Measurements from ENCODE around the gene SYT5. TPM values are rescaled to one million over a fixed set of nuclear protein-coding genes. Genes with fewer than 3 reads are reported as not detected.

SYT5 gene
- total and polyA plus RNA-seq, 10 of the 15 experiments (the other 5 are each of a cell fraction or from before 2014, with no cell fraction given): 0.04 to 0.79 (median 0.26) TPM; not detected in 7

DNA sequence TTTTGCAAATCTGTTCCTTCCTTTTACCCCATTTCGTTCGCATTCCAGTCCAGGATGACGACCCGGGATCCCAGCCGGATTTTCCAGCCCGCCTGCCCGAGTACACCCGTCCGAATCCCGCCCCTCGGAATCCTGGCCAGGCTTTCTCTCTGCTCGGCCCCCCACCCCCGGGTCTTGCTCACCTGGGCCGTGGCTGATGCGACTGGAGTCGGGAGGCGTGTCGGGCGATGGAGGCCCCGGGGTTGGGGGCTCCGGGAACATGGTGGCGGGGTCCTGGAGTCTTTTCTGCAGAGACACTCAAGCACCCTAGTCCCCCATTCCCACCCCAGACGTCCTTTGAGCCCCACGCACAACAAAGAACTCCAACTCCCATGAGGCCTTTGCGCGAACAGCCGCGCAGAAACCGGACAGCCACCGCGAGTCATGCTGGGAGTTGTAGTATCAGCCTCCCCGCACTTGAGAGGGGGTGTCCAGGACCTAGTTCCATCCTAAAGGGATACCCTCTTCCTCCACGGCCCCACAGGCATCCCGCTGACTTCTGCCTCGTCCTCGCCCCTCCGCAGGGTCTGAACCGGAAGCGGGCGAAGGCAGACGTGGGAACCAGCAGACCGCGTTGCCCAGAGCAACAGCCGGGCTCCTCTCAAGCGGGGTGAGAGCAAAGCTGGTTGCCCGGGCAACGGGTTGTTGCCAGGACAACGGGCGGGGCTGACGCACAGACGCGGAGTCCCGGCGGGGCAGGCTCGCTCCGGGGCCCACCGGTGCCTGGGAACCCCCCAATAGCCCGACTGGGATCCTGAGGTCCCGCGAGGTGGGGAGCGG, 1.1 kb downstream of the SYT5 start (continued):
- no peak for TF ChIP-seq ZBTB4 (CRISPR knock-in tag; IDR thresholded peaks at IDR 0.05)
- no peak for TF ChIP-seq ZZZ3 (IDR thresholded peaks at IDR 0.05; ENCODE audit: control insufficient read depth, insufficient read length, low read depth)
- TF ChIP-seq, protein P1, sequence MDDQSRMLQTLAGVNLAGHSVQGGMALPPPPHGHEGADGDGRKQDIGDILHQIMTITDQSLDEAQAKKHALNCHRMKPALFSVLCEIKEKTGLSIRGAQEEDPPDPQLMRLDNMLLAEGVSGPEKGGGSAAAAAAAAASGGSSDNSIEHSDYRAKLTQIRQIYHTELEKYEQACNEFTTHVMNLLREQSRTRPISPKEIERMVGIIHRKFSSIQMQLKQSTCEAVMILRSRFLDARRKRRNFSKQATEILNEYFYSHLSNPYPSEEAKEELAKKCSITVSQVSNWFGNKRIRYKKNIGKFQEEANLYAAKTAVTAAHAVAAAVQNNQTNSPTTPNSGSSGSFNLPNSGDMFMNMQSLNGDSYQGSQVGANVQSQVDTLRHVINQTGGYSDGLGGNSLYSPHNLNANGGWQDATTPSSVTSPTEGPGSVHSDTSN (IDR thresholded peaks at IDR 0.05; ENCODE audit: insufficient replicate concordance, low read depth, low read length): no peak
- TF ChIP-seq RAD51 (IDR thresholded peaks at IDR 0.05): no peak
- no peak for TF ChIP-seq USF2 (IDR thresholded peaks at IDR 0.05; ENCODE audit: borderline replicate concordance, low read depth, low read length)
- no peak for TF ChIP-seq NFYB (IDR thresholded peaks at IDR 0.05; ENCODE audit: insufficient read depth, low read depth, low read length)
- no peak for TF ChIP-seq BCL11A (IDR thresholded peaks at IDR 0.05; ENCODE audit: low read depth, low read length)
- TF ChIP-seq SREBF2 (IDR thresholded peaks at IDR 0.05; ENCODE audit: low read length): no peak
- TF ChIP-seq KDM1A (IDR thresholded peaks at IDR 0.05; ENCODE audit: borderline replicate concordance): no peak
- no peak for TF ChIP-seq ZBTB33 (IDR thresholded peaks at IDR 0.05)
- TF ChIP-seq, protein P2, sequence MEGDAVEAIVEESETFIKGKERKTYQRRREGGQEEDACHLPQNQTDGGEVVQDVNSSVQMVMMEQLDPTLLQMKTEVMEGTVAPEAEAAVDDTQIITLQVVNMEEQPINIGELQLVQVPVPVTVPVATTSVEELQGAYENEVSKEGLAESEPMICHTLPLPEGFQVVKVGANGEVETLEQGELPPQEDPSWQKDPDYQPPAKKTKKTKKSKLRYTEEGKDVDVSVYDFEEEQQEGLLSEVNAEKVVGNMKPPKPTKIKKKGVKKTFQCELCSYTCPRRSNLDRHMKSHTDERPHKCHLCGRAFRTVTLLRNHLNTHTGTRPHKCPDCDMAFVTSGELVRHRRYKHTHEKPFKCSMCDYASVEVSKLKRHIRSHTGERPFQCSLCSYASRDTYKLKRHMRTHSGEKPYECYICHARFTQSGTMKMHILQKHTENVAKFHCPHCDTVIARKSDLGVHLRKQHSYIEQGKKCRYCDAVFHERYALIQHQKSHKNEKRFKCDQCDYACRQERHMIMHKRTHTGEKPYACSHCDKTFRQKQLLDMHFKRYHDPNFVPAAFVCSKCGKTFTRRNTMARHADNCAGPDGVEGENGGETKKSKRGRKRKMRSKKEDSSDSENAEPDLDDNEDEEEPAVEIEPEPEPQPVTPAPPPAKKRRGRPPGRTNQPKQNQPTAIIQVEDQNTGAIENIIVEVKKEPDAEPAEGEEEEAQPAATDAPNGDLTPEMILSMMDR (IDR thresholded peaks at IDR 0.05 in 2 of 3, conservative IDR thresholded peaks at IDR 0.05 in 1 of 3; ENCODE audit: control insufficient read depth in 2 of 3, extremely low read depth in 1 of 3, insufficient read depth in 1 of 3, low read depth in 3 of 3, low read length in 3 of 3): no peak
- TF ChIP-seq, protein P3, sequence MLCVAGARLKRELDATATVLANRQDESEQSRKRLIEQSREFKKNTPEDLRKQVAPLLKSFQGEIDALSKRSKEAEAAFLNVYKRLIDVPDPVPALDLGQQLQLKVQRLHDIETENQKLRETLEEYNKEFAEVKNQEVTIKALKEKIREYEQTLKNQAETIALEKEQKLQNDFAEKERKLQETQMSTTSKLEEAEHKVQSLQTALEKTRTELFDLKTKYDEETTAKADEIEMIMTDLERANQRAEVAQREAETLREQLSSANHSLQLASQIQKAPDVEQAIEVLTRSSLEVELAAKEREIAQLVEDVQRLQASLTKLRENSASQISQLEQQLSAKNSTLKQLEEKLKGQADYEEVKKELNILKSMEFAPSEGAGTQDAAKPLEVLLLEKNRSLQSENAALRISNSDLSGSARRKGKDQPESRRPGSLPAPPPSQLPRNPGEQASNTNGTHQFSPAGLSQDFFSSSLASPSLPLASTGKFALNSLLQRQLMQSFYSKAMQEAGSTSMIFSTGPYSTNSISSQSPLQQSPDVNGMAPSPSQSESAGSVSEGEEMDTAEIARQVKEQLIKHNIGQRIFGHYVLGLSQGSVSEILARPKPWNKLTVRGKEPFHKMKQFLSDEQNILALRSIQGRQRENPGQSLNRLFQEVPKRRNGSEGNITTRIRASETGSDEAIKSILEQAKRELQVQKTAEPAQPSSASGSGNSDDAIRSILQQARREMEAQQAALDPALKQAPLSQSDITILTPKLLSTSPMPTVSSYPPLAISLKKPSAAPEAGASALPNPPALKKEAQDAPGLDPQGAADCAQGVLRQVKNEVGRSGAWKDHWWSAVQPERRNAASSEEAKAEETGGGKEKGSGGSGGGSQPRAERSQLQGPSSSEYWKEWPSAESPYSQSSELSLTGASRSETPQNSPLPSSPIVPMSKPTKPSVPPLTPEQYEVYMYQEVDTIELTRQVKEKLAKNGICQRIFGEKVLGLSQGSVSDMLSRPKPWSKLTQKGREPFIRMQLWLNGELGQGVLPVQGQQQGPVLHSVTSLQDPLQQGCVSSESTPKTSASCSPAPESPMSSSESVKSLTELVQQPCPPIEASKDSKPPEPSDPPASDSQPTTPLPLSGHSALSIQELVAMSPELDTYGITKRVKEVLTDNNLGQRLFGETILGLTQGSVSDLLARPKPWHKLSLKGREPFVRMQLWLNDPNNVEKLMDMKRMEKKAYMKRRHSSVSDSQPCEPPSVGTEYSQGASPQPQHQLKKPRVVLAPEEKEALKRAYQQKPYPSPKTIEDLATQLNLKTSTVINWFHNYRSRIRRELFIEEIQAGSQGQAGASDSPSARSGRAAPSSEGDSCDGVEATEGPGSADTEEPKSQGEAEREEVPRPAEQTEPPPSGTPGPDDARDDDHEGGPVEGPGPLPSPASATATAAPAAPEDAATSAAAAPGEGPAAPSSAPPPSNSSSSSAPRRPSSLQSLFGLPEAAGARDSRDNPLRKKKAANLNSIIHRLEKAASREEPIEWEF (IDR thresholded peaks at IDR 0.05; ENCODE audit: insufficient replicate concordance, low read depth, low read length): no peak
- no peak for TF ChIP-seq ZNF24 (IDR thresholded peaks at IDR 0.05)
